WTC11 (cell line): Measurements from ENCODE around the gene FILIP1L. TPM values are rescaled to one million over a fixed set of nuclear protein-coding genes. Genes with fewer than 3 reads are reported as not detected.

Source experiments
- ATAC-seq: fragments of 200-7000 bp; cut with Tn5 transposase; 2 replicates; pipeline ENCODE4 v1.10.0; 2021; ENCODE audit warnings: mild to moderate bottlenecking, moderate library complexity
- CTCF ChIA-PET: fragments of 300-600 bp; sonication (Branson Sonifier 250); formaldehyde crosslinking; loops from one replicate; lab custom pipeline; 2021; ENCODE audit warnings: antibody characterized with exemption; lab: Charles Lee
- POLR2A ChIA-PET: fragments of 350-600 bp; sonication (Branson Sonifier 250); formaldehyde crosslinking; loops from one replicate; lab custom pipeline; 2021; ENCODE audit warnings: antibody characterized with exemption; lab: Charles Lee
- DNase-seq: peaks from one replicate; pipeline ENCODE4 v3.0.0; 2021; ENCODE audit warnings: low spot score
- H3K27ac Mint-ChIP-seq: 2 replicates; pipeline ENCODE4 v1.8.0; 2021; ENCODE audit warnings: mixed read lengths
- H3K27me3 Mint-ChIP-seq: 2 replicates; pipeline ENCODE4 v1.8.0; 2021; ENCODE audit warnings: low read depth, mild to moderate bottlenecking, moderate library complexity, mixed read lengths
- H3K36me3 Mint-ChIP-seq: 2 replicates; pipeline ENCODE4 v1.8.0; 2021; ENCODE audit warnings: mixed read lengths
- H3K4me1 Mint-ChIP-seq: 2 replicates; pipeline ENCODE4 v1.8.0; 2022; ENCODE audit warnings: mixed read lengths
- H3K4me3 Mint-ChIP-seq: 2 replicates; pipeline ENCODE4 v1.8.0; 2021; ENCODE audit warnings: mild to moderate bottlenecking, moderate library complexity, mixed read lengths
- H3K9me3 Mint-ChIP-seq: 2 replicates; pipeline ENCODE4 v1.8.0; 2021; ENCODE audit warnings: mixed read lengths
- CREB1 ChIP-seq: sonication (generic); formaldehyde crosslinking; IDR thresholded peaks from 2 replicates; pipeline ENCODE4 v1.8.0; 2023; ENCODE audit warnings: mild to moderate bottlenecking, missing genetic modification reagents
- CTCF ChIP-seq: fragments of 200-600 bp; IDR thresholded peaks from 2 replicates; pipeline ENCODE4 v1.8.0; 2022; ENCODE audit warnings: antibody characterized with exemption
- E2F1 ChIP-seq: sonication (generic); formaldehyde crosslinking; IDR thresholded peaks from 2 replicates; pipeline ENCODE4 v1.8.0; 2022; ENCODE audit warnings: mild to moderate bottlenecking, missing genetic modification reagents
- E2F5 ChIP-seq: sonication (generic); formaldehyde crosslinking; IDR thresholded peaks from 2 replicates; pipeline ENCODE4 v1.8.1; 2022; ENCODE audit warnings: mild to moderate bottlenecking, moderate library complexity, missing genetic modification reagents
- ELF4 ChIP-seq: sonication (generic); formaldehyde crosslinking; IDR thresholded peaks from 2 replicates; pipeline ENCODE4 v1.8.1; 2022; ENCODE audit warnings: low read depth, mild to moderate bottlenecking, moderate library complexity, missing genetic modification reagents
- ERG ChIP-seq: fragments of 250-450 bp; sonication (Bioruptor Pico); IDR thresholded peaks from 2 replicates; pipeline ENCODE4 v1.8.0; 2021; ENCODE audit warnings: mild to moderate bottlenecking
- FOXJ3 ChIP-seq: sonication (generic); formaldehyde crosslinking; IDR thresholded peaks from 2 replicates; pipeline ENCODE4 v1.9.0; 2021; ENCODE audit warnings: missing genetic modification reagents, mild to moderate bottlenecking, borderline replicate concordance
- GRHL2 ChIP-seq: fragments of 250-450 bp; sonication (Bioruptor Pico); IDR thresholded peaks from 2 replicates; pipeline ENCODE4 v1.8.0; 2022; ENCODE audit warnings: mild to moderate bottlenecking, moderate library complexity; ENCODE audit not compliant: insufficient replicate concordance, severe bottlenecking
- NFYB ChIP-seq: sonication (generic); formaldehyde crosslinking; conservative IDR thresholded peaks from 2 replicates; pipeline ENCODE4 v1.8.0; 2022; ENCODE audit warnings: low read depth, missing genetic modification reagents
- PREB ChIP-seq: sonication (generic); formaldehyde crosslinking; IDR thresholded peaks from 2 replicates; pipeline ENCODE4 v1.8.1; 2022; ENCODE audit warnings: mild to moderate bottlenecking, missing genetic modification reagents, moderate library complexity, borderline replicate concordance
- TP53 ChIP-seq: sonication (generic); formaldehyde crosslinking; IDR thresholded peaks from 2 replicates; pipeline ENCODE4 v1.8.1; 2023; ENCODE audit warnings: mild to moderate bottlenecking, missing genetic modification reagents
- USF1 ChIP-seq: sonication (generic); formaldehyde crosslinking; IDR thresholded peaks from 2 replicates; pipeline ENCODE4 v1.8.0; 2022; ENCODE audit warnings: mild to moderate bottlenecking, missing genetic modification reagents
- ZNF232 ChIP-seq: sonication (generic); formaldehyde crosslinking; IDR thresholded peaks from 2 replicates; pipeline ENCODE4 v1.8.0; 2022; ENCODE audit warnings: mild to moderate bottlenecking, missing genetic modification reagents
- total RNA-seq: library from RNA; stranded (reverse); gene quantifications from 3 replicates; pipeline ENCODE4 v1.2.3, GENCODE V29; 2021
- TF ChIP-seq, protein P1 (sequence below): sonication (generic); formaldehyde crosslinking; IDR thresholded peaks from 2 replicates; pipeline ENCODE4 v1.8.1; 2022; ENCODE audit warnings: low read depth, mild to moderate bottlenecking, moderate library complexity, missing genetic modification reagents, borderline replicate concordance
- TF ChIP-seq, protein P2 (sequence below): fragments of 250-450 bp; sonication (Bioruptor Pico); IDR thresholded peaks from 2 replicates; pipeline ENCODE4 v1.9.0; 2021; ENCODE audit warnings: mild to moderate bottlenecking, borderline replicate concordance

FILIP1L gene
- total RNA-seq, 1 experiment from 2014 or later: 0.17 TPM

DNA sequence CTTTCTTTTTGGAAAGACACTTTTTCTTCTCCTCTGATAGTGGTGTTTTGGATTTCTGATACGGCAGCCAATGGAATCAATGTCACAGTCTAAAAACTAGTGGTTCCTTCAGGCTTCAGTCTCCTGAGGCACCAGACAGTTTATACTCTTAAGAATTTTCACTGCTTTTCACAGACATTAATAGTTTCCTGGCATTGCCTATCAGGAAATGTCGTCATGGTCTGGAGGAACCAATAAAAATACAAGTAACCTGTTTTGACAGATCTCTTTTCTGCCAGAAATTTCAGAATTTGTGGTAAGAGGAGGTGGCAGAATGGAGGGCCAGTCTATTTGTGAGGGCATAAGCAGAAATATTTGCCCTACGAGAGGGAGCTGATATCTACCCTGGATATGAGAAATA lies 44.8 kb downstream of the FILIP1L start:
- peaks cover 40% of the 10 kb centered on the region for H3K4me1 Mint-ChIP-seq
- TF ChIP-seq E2F1 (CRISPR knock-in tag) (no peak), ERG (CRISPR knock-in tag) (no peak), TP53 (CRISPR knock-in tag) (no peak), E2F5 (CRISPR knock-in tag) (no peak), ZNF232 (no peak), FOXJ3 (CRISPR knock-in tag) (no peak), USF1 (no peak), GRHL2 (no peak), PREB (no peak), ELF4 (CRISPR knock-in tag) (no peak), CREB1 (no peak), NFYB (CRISPR knock-in tag) (no peak), CTCF (no peak)
- TF ChIP-seq, protein P1, sequence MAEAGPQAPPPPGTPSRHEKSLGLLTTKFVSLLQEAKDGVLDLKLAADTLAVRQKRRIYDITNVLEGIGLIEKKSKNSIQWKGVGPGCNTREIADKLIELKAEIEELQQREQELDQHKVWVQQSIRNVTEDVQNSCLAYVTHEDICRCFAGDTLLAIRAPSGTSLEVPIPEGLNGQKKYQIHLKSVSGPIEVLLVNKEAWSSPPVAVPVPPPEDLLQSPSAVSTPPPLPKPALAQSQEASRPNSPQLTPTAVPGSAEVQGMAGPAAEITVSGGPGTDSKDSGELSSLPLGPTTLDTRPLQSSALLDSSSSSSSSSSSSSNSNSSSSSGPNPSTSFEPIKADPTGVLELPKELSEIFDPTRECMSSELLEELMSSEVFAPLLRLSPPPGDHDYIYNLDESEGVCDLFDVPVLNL (CRISPR knock-in tag): no peak
- TF ChIP-seq, protein P2, sequence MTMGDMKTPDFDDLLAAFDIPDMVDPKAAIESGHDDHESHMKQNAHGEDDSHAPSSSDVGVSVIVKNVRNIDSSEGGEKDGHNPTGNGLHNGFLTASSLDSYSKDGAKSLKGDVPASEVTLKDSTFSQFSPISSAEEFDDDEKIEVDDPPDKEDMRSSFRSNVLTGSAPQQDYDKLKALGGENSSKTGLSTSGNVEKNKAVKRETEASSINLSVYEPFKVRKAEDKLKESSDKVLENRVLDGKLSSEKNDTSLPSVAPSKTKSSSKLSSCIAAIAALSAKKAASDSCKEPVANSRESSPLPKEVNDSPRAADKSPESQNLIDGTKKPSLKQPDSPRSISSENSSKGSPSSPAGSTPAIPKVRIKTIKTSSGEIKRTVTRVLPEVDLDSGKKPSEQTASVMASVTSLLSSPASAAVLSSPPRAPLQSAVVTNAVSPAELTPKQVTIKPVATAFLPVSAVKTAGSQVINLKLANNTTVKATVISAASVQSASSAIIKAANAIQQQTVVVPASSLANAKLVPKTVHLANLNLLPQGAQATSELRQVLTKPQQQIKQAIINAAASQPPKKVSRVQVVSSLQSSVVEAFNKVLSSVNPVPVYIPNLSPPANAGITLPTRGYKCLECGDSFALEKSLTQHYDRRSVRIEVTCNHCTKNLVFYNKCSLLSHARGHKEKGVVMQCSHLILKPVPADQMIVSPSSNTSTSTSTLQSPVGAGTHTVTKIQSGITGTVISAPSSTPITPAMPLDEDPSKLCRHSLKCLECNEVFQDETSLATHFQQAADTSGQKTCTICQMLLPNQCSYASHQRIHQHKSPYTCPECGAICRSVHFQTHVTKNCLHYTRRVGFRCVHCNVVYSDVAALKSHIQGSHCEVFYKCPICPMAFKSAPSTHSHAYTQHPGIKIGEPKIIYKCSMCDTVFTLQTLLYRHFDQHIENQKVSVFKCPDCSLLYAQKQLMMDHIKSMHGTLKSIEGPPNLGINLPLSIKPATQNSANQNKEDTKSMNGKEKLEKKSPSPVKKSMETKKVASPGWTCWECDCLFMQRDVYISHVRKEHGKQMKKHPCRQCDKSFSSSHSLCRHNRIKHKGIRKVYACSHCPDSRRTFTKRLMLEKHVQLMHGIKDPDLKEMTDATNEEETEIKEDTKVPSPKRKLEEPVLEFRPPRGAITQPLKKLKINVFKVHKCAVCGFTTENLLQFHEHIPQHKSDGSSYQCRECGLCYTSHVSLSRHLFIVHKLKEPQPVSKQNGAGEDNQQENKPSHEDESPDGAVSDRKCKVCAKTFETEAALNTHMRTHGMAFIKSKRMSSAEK (CRISPR knock-in tag): no peak
- TF ChIP-seq, all 79 proteins: peak for 0
- no peak for ATAC-seq
- no peak overlapping the region for H3K27ac Mint-ChIP-seq
- no peak overlapping the region for H3K4me3 Mint-ChIP-seq
- ChIA-PET CTCF (interaction anchor here (0.8 to 2.0 kb wide), 23 partner anchors 7 to 229 kb away, joined by 3 to 69 read pairs (median 5); partner anchors contain the start of gene TBC1D23), POLR2A (interaction anchor here (1.1 kb wide), 1 partner anchor 191 kb away, joined by 5 read pairs; the partner anchor contains the start of gene TBC1D23)
- DNase-seq: no peak
- H3K36me3 Mint-ChIP-seq: no peaks in the 10 kb centered on the region
- H3K9me3 Mint-ChIP-seq: no peaks in the 10 kb centered on the region
- no peaks in the 10 kb centered on the region for H3K27me3 Mint-ChIP-seq
